Muscle layer of colon (tissue), 2 donors: ENCODE measurements around the gene RAB43.

ENCODE experiments used
- H3K27ac ChIP-seq: one replicate; pipeline ENCODE4 v1.7.0; 2013; ENCODE audit warnings: low read depth, mild to moderate bottlenecking, low read length, moderate library complexity
- H3K27me3 ChIP-seq, 2 donors: one replicate each; pipeline ENCODE4 v1.7.0; 2013; ENCODE audit warnings: low read length in 2 of 2, mild to moderate bottlenecking in 2 of 2; ENCODE audit not compliant: insufficient read depth in 2 of 2, control insufficient read depth in 1 of 2
- H3K36me3 ChIP-seq: one replicate; pipeline ENCODE4 v1.7.0; 2013; ENCODE audit warnings: mild to moderate bottlenecking, low read length; ENCODE audit not compliant: insufficient read depth
- H3K4me1 ChIP-seq: one replicate; pipeline ENCODE4 v1.7.0; 2013; ENCODE audit warnings: mild to moderate bottlenecking, low read length; ENCODE audit not compliant: insufficient read depth
- H3K4me3 ChIP-seq, 2 donors: one replicate each; pipeline ENCODE4 v1.7.0; 2013; ENCODE audit warnings: low read length in 2 of 2, low read depth in 1 of 2, mild to moderate bottlenecking in 1 of 2, moderate library complexity in 1 of 2
- H3K9ac ChIP-seq: one replicate; pipeline ENCODE4 v1.7.0; 2013; ENCODE audit warnings: low read length
- H3K9me3 ChIP-seq: one replicate; pipeline ENCODE4 v1.7.0; 2013; ENCODE audit warnings: mild to moderate bottlenecking, low read length
- donor health status: abdominal sarcoma.
- donor health status: Adenocarcinoma of cecum.

RAB43 gene

DNA sequence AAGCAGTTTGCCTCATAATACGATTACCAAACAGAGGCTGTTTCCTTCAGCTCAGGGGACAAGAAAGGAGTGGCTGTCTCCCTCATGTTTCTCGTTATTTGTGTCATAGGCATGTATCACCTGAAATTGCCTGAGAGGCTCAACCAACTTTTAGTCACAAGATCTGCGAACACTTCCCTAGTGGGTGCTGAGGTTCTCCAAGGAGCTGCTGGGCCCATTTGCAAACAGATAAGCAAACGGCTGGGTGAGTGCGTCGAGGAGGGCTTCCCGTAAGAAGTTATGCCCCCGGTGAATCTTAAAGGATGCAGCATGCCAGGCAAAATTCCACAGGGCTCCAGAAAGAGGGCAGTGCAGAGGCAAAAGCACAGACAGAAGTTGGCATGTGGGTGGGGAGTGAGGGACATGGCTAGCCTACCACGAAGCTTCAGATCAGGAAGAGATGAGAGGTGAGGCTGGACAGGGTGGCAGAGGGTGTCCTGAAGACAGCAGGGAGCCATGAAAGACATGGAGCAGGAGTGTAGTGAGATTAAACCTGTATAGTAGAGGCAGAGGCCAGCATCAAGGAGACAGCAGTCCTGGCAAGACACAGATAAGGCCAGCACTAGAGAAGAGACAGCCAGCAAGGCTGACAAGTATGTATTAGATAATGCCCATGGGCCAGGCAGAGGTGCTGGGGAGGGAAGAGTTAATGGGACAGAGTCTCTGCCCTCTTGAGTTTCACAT lies 65.0 kb downstream of the RAB43 start:
- H3K27ac ChIP-seq = no peak overlapping the region
- no peak overlapping the region for H3K4me3 ChIP-seq
- H3K27me3 ChIP-seq = no peaks in the 10 kb centered on the region
- H3K9me3 ChIP-seq = no peaks in the 10 kb centered on the region
- H3K4me1 ChIP-seq = peaks cover 30% of the 10 kb centered on the region
- H3K36me3 ChIP-seq = no peaks in the 10 kb centered on the region
- no peak overlapping the region for H3K9ac ChIP-seq

DNA sequence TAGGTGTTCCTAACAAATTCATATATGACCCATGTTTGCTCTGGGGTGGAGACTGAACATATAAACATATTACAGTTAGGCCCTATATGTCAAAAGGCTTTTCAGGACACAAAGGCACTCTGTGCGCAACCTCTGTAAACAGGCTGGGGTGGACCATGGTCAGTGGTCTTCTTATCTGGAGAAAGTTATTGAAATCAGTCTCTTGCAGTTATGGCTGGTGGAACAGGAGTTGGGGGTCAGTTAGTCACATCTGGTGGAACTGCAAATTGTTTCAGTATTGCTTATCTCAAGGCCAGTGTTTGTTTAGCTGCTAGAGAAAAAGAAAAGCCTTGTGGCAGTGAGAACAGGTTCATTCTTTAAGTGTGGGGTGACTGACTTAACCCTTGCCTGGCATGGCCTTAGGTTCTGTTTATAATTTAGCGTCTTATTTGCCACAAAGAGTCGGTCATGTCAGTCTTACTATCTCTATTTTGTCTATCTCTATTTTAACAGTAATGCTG lies 66.9 kb downstream of the RAB43 start:
- no peaks in the 10 kb centered on the region for H3K36me3 ChIP-seq

DNA sequence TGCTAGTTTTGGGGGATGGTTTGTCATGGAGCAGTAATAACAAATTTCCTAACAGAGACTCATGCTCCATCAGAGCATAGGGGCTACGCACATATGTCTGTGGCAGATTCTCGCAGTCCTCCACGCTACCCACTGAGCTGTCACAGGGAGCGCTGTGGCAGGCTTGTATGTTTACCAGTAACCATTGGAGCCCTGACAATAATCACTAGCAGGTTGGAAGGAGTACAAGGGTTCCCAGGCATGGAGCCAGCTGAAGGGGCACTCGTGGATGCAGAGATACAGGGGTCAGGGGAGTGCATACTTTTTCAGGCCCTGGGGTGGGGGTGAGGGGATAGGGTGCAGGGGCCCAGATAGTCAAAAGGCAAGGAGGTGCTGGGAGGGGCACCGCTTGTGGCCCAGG lies 68.9 kb downstream of the RAB43 start:
- H3K27ac ChIP-seq = peak overlapping the region; percentile 61
- H3K9ac ChIP-seq = no peak overlapping the region
- H3K4me1 ChIP-seq = peaks cover 23% of the 10 kb centered on the region

More for the DNA sequence above, 66.9 kb downstream of the RAB43 start:
- Histone ChIP-seq H3K27ac (no peak overlapping the region), H3K27me3 (no peaks in the 10 kb centered on the region), H3K9ac (no peak overlapping the region), H3K9me3 (no peaks in the 10 kb centered on the region), H3K4me1 (peaks cover 31% of the 10 kb centered on the region), H3K4me3 (no peak overlapping the region)

DNA sequence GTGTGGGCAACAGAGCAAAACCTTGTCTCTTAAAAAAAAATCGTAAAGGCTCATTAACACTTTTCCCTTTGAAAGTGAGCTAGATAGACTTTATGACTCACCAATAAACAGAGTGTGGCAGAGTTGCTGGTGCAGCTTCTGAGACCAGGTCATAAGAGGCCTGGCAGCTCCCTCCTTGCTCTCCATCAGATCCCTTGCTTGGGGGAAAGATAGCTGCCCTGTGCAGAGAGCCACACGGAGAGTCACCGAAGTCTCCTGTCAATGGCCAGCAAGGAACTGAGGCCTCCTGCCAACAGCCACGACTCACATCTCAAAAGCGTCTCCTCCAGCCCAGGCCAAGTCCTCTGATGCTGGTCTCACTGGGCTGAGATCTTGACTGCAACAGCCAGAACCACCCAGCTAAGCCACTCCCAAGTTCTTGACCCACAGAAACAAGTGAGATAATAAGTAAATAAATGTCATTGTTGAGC lies 69.7 kb downstream of the RAB43 start:
- no peaks in the 10 kb centered on the region for H3K9me3 ChIP-seq
- no peak overlapping the region for H3K4me3 ChIP-seq
- H3K27me3 ChIP-seq = peaks cover 0 to 6% of the 10 kb centered on the region in 2 donors
- H3K36me3 ChIP-seq = no peaks in the 10 kb centered on the region
- no peak overlapping the region for H3K27ac ChIP-seq
- no peak overlapping the region for H3K9ac ChIP-seq
- H3K4me1 ChIP-seq = peaks cover 23% of the 10 kb centered on the region

More for the DNA sequence above, 68.9 kb downstream of the RAB43 start:
- H3K9me3 ChIP-seq = no peaks in the 10 kb centered on the region
- H3K4me3 ChIP-seq = no peak overlapping the region
- H3K36me3 ChIP-seq = no peaks in the 10 kb centered on the region
- no peaks in the 10 kb centered on the region for H3K27me3 ChIP-seq

DNA sequence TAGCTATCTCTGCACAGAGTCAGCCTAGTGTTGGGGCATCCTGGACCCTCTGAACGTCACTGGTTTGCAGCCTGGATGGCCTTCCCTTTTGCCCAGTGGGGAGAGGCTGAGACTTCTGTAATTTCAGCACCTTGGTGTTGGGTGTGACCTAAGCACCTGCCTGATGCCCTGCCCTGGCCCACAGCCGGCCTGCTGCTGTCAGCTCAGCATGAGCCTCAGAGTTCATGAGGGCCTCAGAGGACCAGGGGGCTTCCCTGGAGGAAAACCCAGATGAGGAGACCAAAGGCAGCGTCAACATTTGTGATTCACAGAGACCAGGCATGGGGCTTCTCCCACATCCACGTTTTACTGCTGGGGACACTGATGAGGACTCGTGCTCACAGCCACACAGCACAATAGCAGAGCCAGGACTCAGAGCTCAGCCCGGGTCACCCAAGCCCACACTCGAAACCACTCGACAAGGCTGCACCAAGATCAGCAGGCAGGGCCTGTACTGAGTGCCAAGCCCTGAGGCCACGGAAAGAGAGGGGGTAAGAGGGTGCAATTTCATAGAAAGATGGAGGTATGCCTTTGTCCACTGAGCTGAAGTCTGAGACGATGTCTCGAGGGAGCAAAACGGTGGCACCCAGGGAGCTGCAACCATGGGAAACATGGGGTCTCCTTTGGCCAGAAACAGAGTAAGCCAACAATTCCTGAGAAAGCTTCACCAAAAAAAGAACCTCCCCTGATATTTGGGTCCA lies 70.9 kb downstream of the RAB43 start:
- no peaks in the 10 kb centered on the region for H3K9me3 ChIP-seq
- H3K36me3 ChIP-seq = no peaks in the 10 kb centered on the region
- H3K27ac ChIP-seq = no peak overlapping the region
- peaks cover 23% of the 10 kb centered on the region for H3K4me1 ChIP-seq
- no peak overlapping the region for H3K4me3 ChIP-seq
- peaks cover 0 to 18% of the 10 kb centered on the region in 2 donors for H3K27me3 ChIP-seq
- no peak overlapping the region for H3K9ac ChIP-seq

DNA sequence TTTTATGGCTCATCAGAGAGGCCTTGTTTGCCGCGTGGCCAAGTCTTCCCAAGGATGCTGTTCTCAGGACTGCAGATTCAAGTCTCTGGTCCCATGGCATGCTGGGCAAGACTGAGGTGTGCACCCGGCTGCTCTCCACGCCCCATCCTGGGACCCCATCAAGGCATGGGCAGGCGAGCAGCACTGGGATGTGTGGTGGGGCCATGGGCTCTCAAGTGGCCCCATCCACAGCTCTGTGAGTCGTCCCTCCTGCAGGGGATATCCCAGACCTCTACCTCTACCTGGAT lies 74.1 kb downstream of the RAB43 start:
- no peak overlapping the region for H3K27ac ChIP-seq
- no peaks in the 10 kb centered on the region for H3K9me3 ChIP-seq
- no peak overlapping the region for H3K4me3 ChIP-seq
- peaks cover 0 to 29% of the 10 kb centered on the region in 2 donors for H3K27me3 ChIP-seq
- H3K9ac ChIP-seq = no peak overlapping the region
- H3K4me1 ChIP-seq = peaks cover 9% of the 10 kb centered on the region
- H3K36me3 ChIP-seq = no peaks in the 10 kb centered on the region

DNA sequence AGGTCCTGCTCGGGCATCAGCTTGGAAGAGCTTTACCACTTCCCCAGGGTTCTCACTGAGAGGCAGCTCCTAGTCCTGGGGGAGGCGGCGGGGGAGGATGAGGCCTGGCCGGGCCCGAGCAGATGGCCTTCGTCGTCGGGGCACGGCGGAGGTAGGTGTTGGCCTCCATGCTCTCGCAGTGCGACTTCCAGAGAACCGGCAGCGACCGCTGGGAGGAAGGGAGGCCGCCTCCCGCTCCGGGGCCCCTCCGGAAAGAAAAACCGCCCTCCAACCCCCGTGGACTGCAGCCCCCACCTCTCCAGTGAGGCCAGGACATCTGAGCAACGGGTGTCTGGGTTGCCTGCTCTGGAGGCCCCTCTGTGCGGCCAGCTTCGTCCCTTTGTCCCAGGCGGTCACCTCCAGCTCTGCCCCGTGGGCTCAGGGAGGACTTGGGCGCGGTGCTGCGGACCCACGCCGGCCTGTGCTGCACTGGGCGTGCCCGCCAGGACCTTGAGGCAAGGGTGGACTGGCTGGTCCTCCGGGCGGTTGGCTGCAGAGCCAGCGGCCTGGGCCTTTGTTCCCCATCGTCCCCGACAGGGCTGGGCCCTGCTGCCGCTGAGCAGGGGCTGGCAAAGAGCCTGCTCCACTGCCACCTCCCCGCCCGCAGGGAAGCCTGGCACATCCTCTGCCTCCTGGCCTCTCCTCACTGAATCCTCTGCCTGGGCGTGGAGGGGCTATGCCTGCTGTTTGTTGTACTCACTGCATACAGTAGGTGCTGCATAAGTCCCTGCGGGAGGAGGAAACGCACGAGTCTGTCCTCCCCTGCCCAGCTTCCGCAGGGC lies 74.7 kb downstream of the RAB43 start:
- Histone ChIP-seq H3K9me3 (no peaks in the 10 kb centered on the region), H3K4me1 (peaks cover 4% of the 10 kb centered on the region), H3K9ac (no peak overlapping the region), H3K27ac (no peak overlapping the region), H3K36me3 (no peaks in the 10 kb centered on the region), H3K27me3 (peaks cover 0 to 29% of the 10 kb centered on the region in 2 donors), H3K4me3 (no peak overlapping the region)

DNA sequence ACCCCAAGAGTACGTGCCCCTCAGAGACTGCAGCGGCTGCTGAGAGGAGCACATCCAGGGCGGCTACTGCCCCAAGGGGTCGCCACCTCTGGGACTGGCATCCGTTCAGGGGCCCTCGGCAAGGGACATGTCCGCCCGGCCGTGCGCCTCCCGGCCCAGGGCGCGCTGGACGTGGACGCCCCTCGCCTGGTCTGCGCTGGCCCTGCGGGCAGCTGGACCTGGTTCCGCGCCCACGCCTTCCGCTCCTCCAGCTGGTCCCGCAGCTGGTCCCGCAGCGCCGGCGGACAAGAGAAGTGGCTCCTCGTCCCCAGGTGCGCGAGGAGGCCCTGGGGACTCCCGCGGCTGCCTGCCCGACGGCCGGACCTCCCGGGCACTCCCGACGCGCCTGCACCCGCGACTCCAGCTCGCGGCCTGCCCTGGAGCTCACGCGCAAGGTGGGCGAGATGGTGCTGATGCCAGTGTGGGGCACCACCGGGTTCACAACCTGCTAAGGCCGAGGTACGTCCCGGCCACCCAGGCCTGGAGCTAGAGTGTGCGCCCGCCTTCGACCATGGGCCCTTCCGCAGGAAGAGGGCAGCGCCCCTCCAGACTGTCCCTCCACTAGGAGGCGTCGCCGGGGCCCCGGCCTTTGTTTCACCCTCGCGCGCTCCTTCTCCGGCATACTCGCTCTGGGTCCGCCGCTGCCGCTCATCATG lies 75.4 kb downstream of the RAB43 start:
- Histone ChIP-seq H3K27me3 (peaks cover 0 to 29% of the 10 kb centered on the region in 2 donors), H3K4me1 (no peaks in the 10 kb centered on the region), H3K4me3 (no peak overlapping the region), H3K9ac (no peak overlapping the region), H3K27ac (no peak overlapping the region), H3K36me3 (no peaks in the 10 kb centered on the region), H3K9me3 (no peaks in the 10 kb centered on the region)

DNA sequence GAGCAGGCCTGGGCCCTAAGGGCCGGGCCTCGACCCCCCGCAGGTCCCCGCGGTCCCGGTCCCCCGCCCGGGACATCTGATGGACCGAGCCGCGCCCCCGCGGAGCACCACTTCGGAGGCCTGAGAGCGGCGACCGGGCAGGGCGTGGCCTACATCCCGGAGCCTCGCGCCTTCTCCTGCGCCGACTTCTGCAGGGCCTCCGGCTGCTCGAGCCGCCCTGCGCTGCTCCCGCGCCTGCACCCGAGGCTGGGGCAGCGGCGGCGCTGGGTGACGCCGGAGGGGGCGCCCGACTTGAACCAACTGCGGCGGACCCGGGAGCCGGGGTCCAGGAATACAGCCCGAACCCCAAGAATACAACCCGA lies 75.9 kb downstream of the RAB43 start:
- Histone ChIP-seq H3K27ac (no peak overlapping the region), H3K4me3 (no peak overlapping the region), H3K9me3 (no peaks in the 10 kb centered on the region), H3K9ac (no peak overlapping the region), H3K27me3 (peaks cover 0 to 29% of the 10 kb centered on the region in 2 donors), H3K36me3 (no peaks in the 10 kb centered on the region), H3K4me1 (no peaks in the 10 kb centered on the region)

DNA sequence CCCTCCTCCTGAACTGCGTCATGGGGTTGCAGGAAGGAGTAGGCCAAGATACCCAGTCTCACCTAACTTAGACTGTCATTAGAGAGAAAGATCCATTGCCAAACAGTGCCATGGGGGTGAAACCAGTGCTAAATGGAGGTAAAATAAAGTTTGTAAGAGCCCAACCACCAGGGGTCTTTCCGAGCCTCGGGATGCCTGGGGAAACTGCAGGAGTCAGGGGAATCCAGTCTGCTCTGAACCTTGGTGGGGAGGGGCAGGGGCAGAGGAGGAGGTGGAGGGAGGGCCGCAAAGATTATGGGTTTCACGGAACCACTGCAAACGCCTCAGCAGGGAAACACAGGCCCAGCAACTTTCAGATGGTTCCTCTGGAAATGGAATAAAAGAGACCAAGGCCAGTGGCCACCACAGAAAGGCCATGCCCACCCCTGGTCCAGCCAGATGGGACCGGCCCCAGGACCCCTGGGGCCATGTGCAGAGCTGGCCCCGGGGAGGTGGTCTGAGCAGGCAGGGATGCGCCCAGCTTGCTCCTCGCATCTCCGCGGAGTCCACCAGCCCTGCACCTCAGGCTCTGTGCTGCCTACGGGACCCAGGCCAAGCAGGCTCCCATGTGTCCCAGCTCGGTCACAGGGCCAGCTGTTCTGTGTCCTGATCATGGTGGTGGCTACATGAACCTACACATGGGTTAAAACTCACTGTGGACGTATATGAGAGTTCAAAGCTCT lies 80.9 kb downstream of the RAB43 start:
- H3K4me1 ChIP-seq = peaks cover 6% of the 10 kb centered on the region
- H3K27me3 ChIP-seq = peaks cover 0 to 11% of the 10 kb centered on the region in 2 donors
- no peak overlapping the region for H3K27ac ChIP-seq
- no peaks in the 10 kb centered on the region for H3K36me3 ChIP-seq
- no peak overlapping the region for H3K4me3 ChIP-seq
- H3K9ac ChIP-seq = no peak overlapping the region
- no peaks in the 10 kb centered on the region for H3K9me3 ChIP-seq
